DND-41 (cell line): Measurements from ENCODE around the gene SELE.

Source experiments
- ATAC-seq: fragments of 200-7000 bp; cut with Tn5 transposase; 3 replicates; pipeline ENCODE4 v1.9.1; 2021; ENCODE audit warnings: low read depth; ENCODE audit not compliant: insufficient read depth
- DNase-seq: peaks from one replicate; pipeline ENCODE4 v3.0.0-alpha.2; 2020
- H2AFZ ChIP-seq: 2 replicates; pipeline ENCODE4 v1.6.0; 2012; ENCODE audit warnings: low read depth, low read length
- H3K27ac ChIP-seq: 2 replicates; pipeline ENCODE4 v1.5.1; 2012; ENCODE audit warnings: low read length, inconsistent platforms
- H3K27me3 ChIP-seq: fragments of 200-600 bp; sonication (generic); 2 replicates; pipeline ENCODE4 v1.6.0; 2012; ENCODE audit warnings: low read length, mild to moderate bottlenecking, inconsistent platforms; ENCODE audit not compliant: insufficient read depth, poor library complexity
- H3K36me3 ChIP-seq: 2 replicates; pipeline ENCODE4 v1.5.1; 2012; ENCODE audit warnings: low read length, inconsistent platforms; ENCODE audit not compliant: insufficient read depth
- H3K4me1 ChIP-seq: 2 replicates; pipeline ENCODE4 v1.5.1; 2012; ENCODE audit warnings: mild to moderate bottlenecking, low read length; ENCODE audit not compliant: insufficient read depth
- H3K4me2 ChIP-seq: 2 replicates; pipeline ENCODE4 v1.6.0; 2012; ENCODE audit warnings: mild to moderate bottlenecking, moderate library complexity, low read length, inconsistent platforms; ENCODE audit not compliant: insufficient read depth
- H3K4me3 ChIP-seq, 2 experiments: fragments of 200-600 bp in 1 of 2; shearing (Covaris generic) in 1 of 2; 2 replicates each; pipeline ENCODE4 v1.5.1; 2012 to 2016; ENCODE audit warnings: inconsistent platforms in 2 of 2, low read length in 2 of 2, mild to moderate bottlenecking in 2 of 2, low read depth in 1 of 2, moderate library complexity in 1 of 2
- H3K79me2 ChIP-seq: 2 replicates; pipeline ENCODE4 v1.6.0; 2012; ENCODE audit warnings: low read length, inconsistent platforms; ENCODE audit not compliant: insufficient read depth
- H3K9ac ChIP-seq: 2 replicates; pipeline ENCODE4 v1.6.0; 2012; ENCODE audit warnings: low read depth, mild to moderate bottlenecking, inconsistent platforms, low read length, moderate library complexity
- H3K9me3 ChIP-seq: 2 replicates; pipeline ENCODE4 v1.5.1; 2012; ENCODE audit warnings: low read length, moderate library complexity, mild to moderate bottlenecking, inconsistent platforms; ENCODE audit not compliant: insufficient read depth, severe bottlenecking
- H4K20me1 ChIP-seq: 2 replicates; pipeline ENCODE4 v1.6.0; 2012; ENCODE audit warnings: low read length; ENCODE audit not compliant: insufficient read depth
- EZH2 ChIP-seq: IDR thresholded peaks from 3 replicates; pipeline ENCODE4 v1.6.1; 2012; ENCODE audit warnings: borderline replicate concordance, low read depth, mild to moderate bottlenecking, moderate library complexity, low read length, inconsistent platforms; ENCODE audit not compliant: severe bottlenecking
- TF ChIP-seq, protein P1 (sequence below): IDR thresholded peaks from 2 replicates; pipeline ENCODE4 v1.5.1; 2012; ENCODE audit warnings: borderline replicate concordance, low read length, moderate library complexity, mild to moderate bottlenecking; ENCODE audit not compliant: poor library complexity, severe bottlenecking; ENCODE audit errors: extremely low read depth

Gene SELE

GRCh38 chr1:169729991-169730390 is 3.9 kb downstream of the SELE start:
- no peak overlapping the region for H2AFZ ChIP-seq
- no peaks in the 10 kb centered on the region for H3K4me1 ChIP-seq
- DNase-seq: no peak
- peaks cover 1% of the 10 kb centered on the region for H3K9me3 ChIP-seq
- ATAC-seq: no peak
- H3K9ac ChIP-seq: no peak overlapping the region
- no peak for TF ChIP-seq EZH2
- TF ChIP-seq, protein P1, sequence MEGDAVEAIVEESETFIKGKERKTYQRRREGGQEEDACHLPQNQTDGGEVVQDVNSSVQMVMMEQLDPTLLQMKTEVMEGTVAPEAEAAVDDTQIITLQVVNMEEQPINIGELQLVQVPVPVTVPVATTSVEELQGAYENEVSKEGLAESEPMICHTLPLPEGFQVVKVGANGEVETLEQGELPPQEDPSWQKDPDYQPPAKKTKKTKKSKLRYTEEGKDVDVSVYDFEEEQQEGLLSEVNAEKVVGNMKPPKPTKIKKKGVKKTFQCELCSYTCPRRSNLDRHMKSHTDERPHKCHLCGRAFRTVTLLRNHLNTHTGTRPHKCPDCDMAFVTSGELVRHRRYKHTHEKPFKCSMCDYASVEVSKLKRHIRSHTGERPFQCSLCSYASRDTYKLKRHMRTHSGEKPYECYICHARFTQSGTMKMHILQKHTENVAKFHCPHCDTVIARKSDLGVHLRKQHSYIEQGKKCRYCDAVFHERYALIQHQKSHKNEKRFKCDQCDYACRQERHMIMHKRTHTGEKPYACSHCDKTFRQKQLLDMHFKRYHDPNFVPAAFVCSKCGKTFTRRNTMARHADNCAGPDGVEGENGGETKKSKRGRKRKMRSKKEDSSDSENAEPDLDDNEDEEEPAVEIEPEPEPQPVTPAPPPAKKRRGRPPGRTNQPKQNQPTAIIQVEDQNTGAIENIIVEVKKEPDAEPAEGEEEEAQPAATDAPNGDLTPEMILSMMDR: no peak
- no peak overlapping the region for H3K27ac ChIP-seq
- no peaks in the 10 kb centered on the region for H3K79me2 ChIP-seq
- H3K4me2 ChIP-seq: no peak overlapping the region
- no peaks in the 10 kb centered on the region for H3K36me3 ChIP-seq
- no peak overlapping the region for H3K4me3 ChIP-seq
- H4K20me1 ChIP-seq: no peaks in the 10 kb centered on the region
- H3K27me3 ChIP-seq: no peaks in the 10 kb centered on the region

GRCh38 chr1:169727307-169727706 is 6.6 kb downstream of the SELE start:
- Histone ChIP-seq H3K4me2 (no peak overlapping the region), H3K27ac (no peak overlapping the region), H2AFZ (no peak overlapping the region), H3K36me3 (no peaks in the 10 kb centered on the region), H3K9ac (no peak overlapping the region), H3K4me3 (no peak overlapping the region), H4K20me1 (no peaks in the 10 kb centered on the region), H3K9me3 (peaks cover 1% of the 10 kb centered on the region), H3K27me3 (no peaks in the 10 kb centered on the region), H3K79me2 (no peaks in the 10 kb centered on the region), H3K4me1 (peaks cover 24% of the 10 kb centered on the region)
- ATAC-seq (no peak), DNase-seq (no peak)
- TF ChIP-seq EZH2: no peak
- TF ChIP-seq, protein P1: no peak

DNA sequence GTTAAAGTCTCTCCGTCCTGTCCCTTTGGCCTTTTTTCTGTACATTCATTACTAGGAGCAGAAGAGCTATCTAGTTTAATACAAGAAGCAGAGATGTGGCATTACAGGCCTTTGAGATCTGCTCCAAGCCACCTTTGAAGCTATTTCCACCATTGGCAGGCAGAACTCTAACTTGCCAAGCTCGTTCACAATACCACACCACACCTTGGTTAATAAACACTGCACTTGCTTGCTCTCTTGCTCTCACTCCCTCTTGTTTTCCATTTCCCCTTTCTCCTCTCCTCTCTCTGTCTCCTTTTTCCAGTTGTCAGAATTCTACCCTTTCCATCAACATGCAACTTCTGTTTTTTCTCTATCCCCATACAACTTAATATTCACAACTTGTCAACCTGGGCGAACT is 7.0 kb downstream of the SELE start:
- no peak overlapping the region for H3K4me2 ChIP-seq
- TF ChIP-seq, protein P1: no peak
- no peak for TF ChIP-seq EZH2
- H2AFZ ChIP-seq: peak overlapping the region; percentile 45; the same call in 1 of the 2 replicates

GRCh38 chr1:169725930-169726329 is 7.9 kb downstream of the SELE start:
- TF ChIP-seq, protein P1: no peak
- no peak for TF ChIP-seq EZH2
- ATAC-seq (no peak), DNase-seq (no peak)
- Histone ChIP-seq H3K27ac (no peak overlapping the region), H3K79me2 (no peaks in the 10 kb centered on the region), H3K9ac (no peak overlapping the region), H3K4me1 (peaks cover 32% of the 10 kb centered on the region), H3K27me3 (no peaks in the 10 kb centered on the region), H3K4me3 (no peak overlapping the region), H3K9me3 (peaks cover 1% of the 10 kb centered on the region), H2AFZ (no peak overlapping the region), H3K36me3 (no peaks in the 10 kb centered on the region), H4K20me1 (no peaks in the 10 kb centered on the region), H3K4me2 (no peak overlapping the region)

More for the DNA sequence above, 7.0 kb downstream of the SELE start:
- ATAC-seq (no peak), DNase-seq (no peak)
- Histone ChIP-seq H3K4me3 (no peak overlapping the region), H3K36me3 (no peaks in the 10 kb centered on the region), H4K20me1 (no peaks in the 10 kb centered on the region), H3K9me3 (peaks cover 1% of the 10 kb centered on the region), H3K27me3 (no peaks in the 10 kb centered on the region), H3K79me2 (no peaks in the 10 kb centered on the region), H3K9ac (no peak overlapping the region), H3K27ac (no peak overlapping the region), H3K4me1 (peaks cover 28% of the 10 kb centered on the region)
